GM18502 (cell line): ENCODE measurements around the gene PTOV1.

Experiments used
- ATAC-seq: cut with Tn5 transposase; IDR thresholded peaks from one replicate; pipeline ENCODE4 v1.9.1; 2021; ENCODE audit warnings: mild to moderate bottlenecking; ENCODE audit not compliant: unreplicated experiment, poor library complexity

The PTOV1 gene

DNA sequence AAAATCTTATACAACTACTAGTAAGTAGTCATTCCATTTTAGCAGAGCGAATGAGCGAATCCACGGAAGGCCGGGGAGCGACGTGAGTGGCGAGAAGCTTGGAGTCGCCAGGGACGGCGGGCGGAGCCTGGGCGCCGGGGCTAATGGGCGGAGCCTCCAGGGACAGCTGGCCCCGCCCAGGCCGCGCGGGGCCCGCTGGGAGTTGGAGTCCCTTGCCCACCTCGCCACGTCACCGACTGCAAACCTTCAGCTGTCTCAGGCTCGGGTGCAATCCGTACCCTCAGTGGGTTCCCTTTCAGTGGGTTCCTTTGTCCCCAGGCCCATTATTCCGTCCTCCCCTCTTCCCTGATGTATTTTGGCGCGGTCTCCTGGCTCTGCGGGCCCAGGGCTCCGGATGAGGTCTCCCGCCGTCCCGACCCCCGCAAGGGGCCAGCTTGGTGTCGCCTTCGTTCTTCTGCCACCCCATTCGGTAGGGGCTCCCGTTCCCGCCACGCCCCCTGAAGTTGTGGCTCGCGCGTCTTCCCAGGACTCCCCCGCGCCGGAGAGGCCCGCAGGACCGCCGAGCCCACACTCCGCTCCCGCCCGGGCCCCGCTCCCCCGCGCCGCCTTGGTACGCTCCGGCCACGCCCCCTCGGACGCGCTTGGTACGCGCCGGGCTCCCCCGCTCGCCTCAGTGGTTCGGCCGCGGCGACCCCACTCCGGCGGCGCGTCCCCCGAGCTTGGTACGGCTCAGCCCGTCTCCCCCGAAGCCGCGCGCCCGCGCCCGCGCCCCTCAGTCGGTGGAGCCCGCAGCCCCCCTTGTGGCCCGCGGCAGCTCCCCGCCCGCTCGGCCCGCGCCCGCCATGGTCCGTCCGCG is at the start of gene PTOV1:
TSS of gene PTOV1 (plus strand) at position 673 of the 856 bp plus-strand sequence.
- ATAC-seq = peak; percentile 73

DNA sequence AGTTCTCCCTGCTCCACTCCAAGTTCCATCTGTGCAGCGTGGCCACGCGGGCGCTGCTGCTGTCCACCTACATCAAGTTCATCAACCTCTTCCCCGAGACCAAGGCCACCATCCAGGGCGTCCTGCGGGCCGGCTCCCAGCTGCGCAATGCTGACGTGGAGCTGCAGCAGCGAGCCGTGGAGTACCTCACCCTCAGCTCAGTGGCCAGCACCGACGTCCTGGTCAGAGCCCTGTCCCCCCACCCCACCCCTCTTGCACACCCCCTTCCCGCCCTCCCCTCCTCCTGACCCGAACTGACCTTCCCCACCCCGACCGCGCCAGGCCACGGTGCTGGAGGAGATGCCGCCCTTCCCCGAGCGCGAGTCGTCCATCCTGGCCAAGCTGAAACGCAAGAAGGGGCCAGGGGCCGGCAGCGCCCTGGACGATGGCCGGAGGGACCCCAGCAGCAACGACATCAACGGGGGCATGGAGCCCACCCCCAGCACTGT is 49.5 kb upstream of the PTOV1 start:
- no peak for ATAC-seq

GRCh38 chr19:49801966-49802661 is 48.8 kb upstream of the PTOV1 start:
- no peak for ATAC-seq

DNA sequence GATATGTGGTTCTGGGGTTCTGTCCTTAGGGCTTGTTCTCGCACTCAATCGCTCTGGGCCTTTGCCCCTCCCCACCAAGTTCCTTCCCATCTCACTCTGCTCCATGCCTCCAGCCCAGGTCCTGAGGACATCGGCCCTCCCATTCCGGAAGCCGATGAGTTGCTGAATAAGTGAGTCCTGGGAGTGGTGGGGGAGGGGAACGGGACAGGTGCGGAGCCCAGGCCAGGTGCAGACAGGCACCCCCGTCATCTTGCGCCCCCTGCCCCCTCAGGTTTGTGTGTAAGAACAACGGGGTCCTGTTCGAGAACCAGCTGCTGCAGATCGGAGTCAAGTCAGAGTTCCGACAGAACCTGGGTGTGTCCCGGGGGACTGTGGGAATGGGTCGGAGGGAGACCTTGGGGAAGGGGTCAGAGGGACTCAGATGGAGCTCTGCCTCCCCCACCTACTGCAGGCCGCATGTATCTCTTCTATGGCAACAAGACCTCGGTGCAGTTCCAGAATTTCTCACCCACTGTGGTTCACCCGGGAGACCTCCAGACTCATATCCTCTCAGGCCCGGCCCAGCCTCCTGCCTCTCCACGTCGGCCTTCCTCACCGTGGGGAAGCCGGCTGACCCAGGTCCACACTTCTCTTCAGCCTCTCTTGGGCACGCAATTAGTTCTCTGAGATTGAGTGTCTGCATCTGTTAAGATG is 48.0 kb upstream of the PTOV1 start:
- no peak for ATAC-seq

DNA sequence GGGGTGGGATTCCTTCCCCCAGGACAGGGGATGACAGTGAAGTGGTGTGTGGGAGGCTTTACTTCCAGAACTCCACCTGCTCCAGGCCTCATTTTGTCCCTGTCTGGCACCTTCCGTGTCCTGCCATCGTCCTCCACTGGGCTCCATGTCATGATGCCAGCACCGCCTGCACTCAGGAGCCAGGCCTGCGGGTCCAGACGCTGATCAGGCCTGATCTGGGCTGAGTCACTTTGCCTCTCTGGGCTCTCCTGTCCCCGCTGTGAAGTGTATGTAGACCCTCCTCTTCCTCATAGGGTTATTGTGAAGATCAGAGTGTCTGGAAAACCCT is 47.5 kb upstream of the PTOV1 start:
- no peak for ATAC-seq

GRCh38 chr19:49805822-49806619 is 44.9 kb upstream of the PTOV1 start:
- ATAC-seq = no peak

GRCh38 chr19:49806620-49806959 is 44.4 kb upstream of the PTOV1 start:
- ATAC-seq = no peak

DNA sequence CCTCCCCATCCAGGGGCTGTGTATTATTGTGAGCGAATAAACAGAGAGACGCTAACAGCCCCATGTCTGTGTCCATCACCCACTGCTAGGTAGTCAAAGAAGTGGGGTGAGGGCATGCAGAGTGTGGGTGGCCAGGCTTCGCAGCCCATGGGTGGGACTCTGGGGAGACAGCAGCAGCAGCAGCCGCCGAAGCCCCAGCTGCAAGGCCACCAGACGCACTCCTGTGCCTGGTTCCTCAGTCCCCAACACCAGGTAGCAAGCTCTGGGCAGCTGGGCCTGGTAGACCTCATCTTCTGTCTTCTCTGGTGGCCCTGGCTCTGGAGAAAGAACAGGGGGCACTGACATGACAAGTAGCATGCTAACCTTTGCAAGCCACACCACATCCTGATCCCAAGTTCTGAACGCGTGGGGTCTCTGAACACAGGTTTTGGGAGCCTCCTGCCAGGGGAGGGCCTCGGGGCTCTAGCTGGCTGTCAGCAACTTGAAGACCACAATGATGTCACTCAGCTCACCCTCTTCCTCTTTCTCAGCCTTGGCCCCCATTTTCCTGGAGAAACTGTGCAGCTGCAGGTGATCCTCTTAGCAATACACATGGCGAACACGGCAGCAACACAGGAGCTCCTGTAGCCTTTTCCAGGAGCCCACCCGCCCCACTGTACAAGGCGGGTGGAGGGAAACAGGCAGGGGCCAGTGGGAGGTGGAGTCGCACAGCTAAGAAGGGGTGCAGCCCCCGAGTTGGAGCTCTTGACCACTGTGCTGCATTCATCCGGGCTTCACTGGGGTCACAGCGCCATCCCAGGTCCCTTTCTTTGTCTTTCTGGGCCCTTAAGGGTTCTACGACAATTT is 43.7 kb upstream of the PTOV1 start:
- ATAC-seq = no peak

DNA sequence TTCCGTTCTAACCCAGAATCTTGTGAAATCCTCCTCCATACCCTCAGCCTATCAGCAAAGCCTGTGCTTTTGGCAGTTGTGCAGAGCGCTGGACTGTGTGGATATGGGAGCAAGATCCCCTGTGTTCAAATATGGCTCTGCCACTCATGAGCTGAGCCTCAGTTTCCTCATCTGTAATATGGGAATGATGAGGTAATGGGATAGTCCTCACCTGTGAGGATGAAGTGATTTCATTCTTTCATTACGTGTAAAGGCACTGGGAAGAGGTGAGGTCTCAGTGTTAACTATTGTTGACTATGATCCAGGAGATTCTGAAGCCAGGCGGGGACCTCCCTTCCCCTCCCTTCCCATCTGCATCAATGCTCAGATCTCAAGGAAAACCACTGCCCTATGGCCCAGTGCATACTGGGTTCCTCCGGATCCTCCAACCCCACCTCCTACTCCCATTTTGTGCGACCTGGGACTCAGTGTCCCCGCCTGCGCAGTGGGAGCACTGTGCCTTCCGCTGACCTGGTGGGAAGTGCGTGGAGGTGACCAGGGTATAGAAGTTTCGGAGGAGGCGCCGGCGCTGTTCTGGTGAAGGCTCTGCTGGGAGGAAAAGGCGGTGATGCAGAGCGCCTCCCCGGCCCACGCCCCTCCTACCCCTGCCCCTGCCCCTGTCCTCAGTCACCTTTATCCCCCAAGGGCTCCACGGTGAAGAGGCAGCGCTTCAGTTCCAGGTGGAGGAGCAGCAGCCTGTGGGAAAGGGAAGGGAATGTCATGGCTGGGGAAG is 42.9 kb upstream of the PTOV1 start:
- no peak for ATAC-seq

DNA sequence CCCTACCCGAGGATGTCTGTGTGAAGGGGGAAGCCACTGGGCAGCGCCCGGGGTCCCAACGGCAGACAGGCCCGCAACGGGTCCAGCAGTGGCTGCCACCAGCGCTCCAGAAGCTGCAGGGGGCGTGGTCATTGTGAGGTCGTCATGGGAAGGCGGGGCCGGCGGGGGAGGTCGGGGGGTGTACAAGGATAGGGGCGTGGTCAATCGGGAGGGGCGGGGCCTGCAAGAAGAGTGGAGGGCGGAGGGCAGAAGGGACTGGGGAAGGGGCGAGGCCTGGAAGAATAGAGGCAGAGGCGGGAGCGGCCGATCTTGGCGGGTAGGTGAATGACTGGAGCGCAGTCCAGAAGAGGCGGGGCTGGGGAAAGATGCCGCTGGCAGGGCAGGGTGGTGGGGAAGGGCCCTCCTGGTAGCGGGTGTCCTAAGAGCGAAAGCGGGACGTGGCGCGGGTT is 42.2 kb upstream of the PTOV1 start:
- ATAC-seq = no peak

- no peak for ATAC-seq
These were observed 41.6 kb upstream of the PTOV1 start for GRCh38 chr19:49809160-49809940.

DNA sequence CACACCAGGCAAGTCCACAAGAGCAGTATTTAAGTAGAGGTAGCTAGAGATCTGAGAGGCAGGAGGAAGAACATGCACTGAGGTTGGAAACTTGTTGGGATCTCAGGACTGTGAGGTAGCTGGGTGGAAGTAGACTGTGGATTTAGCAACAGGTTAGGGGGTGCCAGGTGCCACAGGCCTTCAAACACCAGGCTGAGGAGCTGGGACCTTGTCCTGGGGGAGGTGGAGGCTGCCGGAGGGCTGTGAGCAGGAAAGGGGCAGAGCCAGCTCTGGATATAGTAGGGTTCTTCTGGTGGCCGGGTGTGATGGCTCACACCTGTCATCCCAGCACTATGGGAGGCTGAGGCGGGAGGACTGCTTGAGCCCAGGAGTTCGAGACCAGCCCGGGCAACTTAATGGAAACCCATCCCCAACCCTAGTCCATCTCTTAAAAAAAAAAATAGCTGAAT is 41.0 kb upstream of the PTOV1 start:
- no peak for ATAC-seq

DNA sequence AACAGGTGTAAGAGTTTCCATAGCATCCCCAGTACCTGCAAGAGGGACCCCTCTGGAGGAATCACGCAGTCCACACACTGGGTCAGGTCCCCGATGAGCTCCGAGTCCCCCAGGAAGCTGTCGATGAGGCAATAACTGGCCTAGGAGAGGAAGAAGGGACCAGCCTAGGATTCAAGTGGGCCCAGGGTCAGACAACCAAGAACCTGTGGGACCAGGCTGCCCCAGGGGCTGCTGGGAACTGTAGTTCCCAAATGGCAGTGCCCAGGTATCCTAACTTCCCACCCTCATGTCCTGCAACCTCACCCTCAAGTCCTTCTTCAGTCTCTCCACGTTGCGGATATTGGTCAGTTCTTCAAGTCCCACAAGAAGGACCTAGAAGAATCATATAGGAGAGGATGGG is 39.6 kb upstream of the PTOV1 start:
- no peak for ATAC-seq

DNA sequence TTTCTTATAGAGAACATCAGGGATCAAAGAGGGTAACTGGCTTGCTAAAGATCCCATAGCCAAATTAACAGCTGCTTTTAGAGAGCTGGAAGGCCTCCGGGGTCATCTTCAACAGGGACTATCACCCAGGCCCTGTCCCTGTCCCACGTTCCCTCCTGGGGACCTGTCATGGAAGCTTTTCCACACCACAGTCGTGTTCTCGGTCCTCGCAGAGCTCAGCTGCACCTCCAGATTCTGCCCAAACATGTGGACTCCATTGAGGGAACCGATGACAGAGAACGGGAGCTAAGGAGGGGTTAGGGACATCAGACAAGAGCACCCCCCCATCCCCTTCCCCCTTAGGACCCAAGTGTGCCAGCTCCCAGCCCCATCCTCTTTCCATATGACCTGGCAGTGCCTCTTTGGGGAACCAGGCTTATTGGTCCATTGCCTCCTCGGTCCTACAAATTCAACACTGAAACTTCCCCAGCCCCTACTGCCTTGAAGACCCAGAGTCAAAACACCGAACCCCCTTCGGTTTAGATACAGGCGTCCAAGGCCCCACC is 38.4 kb upstream of the PTOV1 start:
- no peak for ATAC-seq

DNA sequence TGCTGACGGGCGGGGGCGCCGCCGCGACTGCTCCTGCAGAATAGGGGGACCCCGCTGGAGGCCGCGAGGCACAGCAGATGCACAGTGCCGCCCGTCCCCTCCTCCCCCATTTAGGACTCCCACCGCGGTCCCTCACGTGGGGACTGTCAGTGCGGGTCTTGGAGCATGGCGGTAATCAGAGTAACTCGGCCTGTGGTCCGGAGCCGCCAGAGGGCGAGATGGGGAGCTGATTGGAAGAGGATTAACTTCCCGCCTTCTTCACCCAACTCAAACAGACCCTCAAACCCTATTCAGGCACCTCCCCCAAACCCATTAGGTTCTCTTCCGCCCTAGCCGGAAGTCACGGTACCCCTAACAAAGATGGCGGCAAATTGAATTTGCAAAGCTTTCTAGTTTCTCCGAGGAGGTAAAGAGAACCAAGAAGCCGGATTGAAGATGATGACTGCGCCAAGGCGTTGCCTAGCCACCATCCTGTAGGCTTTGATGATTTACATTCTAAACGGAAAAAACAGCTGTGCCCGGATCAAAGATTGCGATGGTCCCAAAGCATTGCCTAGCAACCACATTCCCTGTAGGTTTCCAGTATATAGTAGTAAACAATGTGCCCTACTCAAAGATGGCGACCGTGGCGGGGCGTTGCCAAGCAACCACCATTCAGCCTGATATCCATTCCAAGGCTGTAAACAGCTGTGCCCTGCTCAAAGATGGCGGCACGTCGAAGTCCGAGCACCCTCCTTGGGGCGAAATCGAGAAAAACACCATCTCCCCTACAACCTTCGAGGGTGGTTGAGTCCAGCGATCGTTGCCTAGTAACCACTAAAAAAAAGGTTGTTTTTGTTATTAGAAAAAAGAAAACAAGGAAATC is 37.7 kb upstream of the PTOV1 start, which contains the start of gene FUZ:
TSS of gene FUZ (minus strand) at position 296 of the 865 bp plus-strand sequence. CDS start at position 110, 186 bp downstream.
- ATAC-seq = peak; percentile 57

- ATAC-seq = no peak
These were observed 36.9 kb upstream of the PTOV1 start for GRCh38 chr19:49814010-49814409.

DNA sequence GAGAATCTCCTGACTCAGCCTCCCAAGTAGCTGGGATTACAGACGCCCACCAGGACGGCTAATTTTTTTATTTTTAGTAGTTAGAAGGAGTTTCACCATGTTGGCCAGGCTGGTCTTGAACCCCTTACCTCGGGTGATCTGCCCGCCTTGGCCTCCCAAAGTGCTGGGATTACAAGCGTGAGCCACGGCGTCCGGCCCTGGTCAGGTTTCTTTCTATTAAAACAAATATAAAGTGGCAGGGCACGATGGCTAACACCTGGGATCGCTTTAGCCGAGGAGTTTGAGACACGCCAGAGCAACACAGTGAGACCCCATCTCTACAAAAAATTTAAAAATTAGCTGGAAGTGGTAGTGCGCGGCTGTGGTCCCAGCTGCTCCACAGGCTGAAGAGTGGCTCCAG is 34.4 kb upstream of the PTOV1 start:
- ATAC-seq = no peak
